Inferior parietal cortex (tissue), 1 donor: ENCODE data around the gene IL23R.

Experiments
- DNase-seq: peaks from one replicate; pipeline ENCODE4 v3.0.0-alpha.2; 2016; ENCODE audit errors: extremely low spot score

The IL23R gene

DNA sequence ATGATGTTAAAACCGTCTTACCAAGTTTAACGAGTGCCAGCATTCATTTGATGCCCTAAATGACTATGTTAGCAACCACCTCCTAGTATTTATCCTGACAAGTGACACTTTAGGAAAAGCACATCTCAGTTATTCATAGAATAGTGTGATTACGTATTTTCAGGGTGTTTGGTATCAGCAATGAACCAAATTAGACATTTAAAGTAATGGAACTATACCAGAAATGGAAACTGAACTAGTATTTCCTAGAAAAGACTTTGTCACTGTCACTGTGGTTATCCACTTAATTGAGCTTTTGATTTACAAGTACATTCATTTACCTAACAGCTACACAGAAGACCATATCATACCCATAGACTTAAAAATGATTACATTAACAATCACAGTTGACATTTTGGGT, 137.8 kb downstream of the IL23R start:
- no peak for DNase-seq

DNA sequence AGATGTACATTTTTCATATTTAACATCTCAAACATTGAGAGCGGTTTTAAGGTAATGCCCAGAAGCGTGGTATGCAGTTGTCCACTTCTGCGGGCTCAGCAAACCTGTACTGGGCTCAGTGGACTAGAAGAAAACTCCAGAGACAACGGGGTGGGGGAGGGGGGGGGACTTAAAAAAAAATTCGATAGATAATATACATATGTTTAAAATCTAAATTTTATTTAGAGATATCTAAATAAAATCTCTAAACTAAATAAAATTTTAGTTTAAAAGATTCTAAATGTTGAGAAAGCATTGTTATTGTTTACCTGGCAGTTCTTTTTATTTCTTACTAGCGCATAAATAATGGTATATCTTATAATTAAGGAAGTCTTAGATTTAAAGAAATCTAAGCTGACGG, 140.3 kb downstream of the IL23R start:
- no peak for DNase-seq

DNA sequence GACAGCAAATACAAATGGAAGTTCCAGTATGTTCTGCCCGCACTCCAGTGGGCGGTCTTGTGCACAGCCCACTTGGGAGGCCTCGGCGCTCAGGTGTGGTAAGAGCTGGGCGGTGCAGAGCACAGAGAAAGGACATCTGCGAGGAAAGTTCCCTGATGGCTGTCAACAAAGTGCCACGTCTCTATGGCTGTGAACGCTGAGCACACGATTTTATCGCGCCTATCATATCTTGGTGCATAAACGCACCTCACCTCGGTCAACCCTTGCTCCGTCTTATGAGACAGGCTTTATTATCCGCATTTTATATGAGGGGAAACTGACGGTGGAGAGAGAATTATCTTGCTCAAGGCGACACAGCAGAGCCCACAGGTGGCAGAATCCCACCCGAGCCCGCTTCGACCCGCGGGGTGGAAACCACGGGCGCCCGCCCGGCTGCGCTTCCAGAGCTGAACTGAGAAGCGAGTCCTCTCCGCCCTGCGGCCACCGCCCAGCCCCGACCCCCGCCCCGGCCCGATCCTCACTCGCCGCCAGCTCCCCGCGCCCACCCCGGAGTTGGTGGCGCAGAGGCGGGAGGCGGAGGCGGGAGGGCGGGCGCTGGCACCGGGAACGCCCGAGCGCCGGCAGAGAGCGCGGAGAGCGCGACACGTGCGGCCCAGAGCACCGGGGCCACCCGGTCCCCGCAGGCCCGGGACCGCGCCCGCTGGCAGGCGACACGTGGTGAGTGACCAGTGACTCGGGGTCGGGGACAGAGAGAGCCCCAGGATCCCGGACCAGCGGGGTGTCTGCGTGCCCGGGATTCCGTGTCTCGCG, 141.2 kb downstream of the IL23R start, which contains the start of gene IL12RB2:
Gene IL12RB2, plus strand, starts transcription at position 623 of the 810 bp plus-strand sequence. CDS start 12,496 bp downstream, outside the sequence.
- DNase-seq: no peak

DNA sequence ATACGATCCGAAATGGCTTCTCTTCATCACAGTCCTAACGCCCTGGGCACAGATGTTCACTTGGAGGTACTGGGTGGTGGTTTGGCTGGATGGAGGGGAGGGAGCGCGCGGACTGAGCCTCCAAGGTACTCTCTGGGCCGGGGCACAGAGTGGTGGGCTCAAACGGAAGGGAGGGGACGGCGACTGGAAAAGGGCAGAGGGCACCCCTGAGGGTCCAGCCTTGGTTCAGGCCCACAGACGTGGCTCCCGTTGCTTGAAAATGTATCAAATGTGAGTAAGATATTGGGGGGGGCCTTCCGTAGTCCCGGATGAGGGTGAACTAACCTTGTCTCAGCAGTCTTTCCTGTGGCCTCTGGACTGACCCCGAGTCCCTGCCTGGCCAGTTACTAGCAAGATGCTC, 141.9 kb downstream of the IL23R start:
- no peak for DNase-seq
